ENCODE results near the gene SELENOF. TPM values are rescaled to one million over a fixed set of nuclear protein-coding genes. Genes with fewer than 3 reads are reported as not detected.

Gene SELENOF
- total and polyA plus RNA-seq, 2 of the 13 experiments (the other 11 are each of a cell fraction or from before 2014, with no cell fraction given) = 133 to 163 TPM

GRCh38 chr1:86823821-86824500 is 90.0 kb downstream of the SELENOF start (continued):
- TF ChIP-seq PRDM15 (CRISPR knock-in tag; IDR thresholded peaks at IDR 0.05) = no peak
- no peak for TF ChIP-seq ZNF496 (CRISPR knock-in tag; IDR thresholded peaks at IDR 0.05; ENCODE audit: insufficient replicate concordance)
- no peak for TF ChIP-seq ZHX1 (CRISPR knock-in tag; IDR thresholded peaks at IDR 0.05; ENCODE audit: low read depth)
- TF ChIP-seq TAF15 (IDR thresholded peaks at IDR 0.05; ENCODE audit: low read depth, low read length, poor library complexity, severe bottlenecking) = no peak
- TF ChIP-seq DNMT1 (CRISPR knock-in tag; IDR thresholded peaks at IDR 0.05) = no peak
- no peak for TF ChIP-seq ZBTB33 (CRISPR knock-in tag; IDR thresholded peaks at IDR 0.05)
- TF ChIP-seq TBX2 (CRISPR knock-in tag; IDR thresholded peaks at IDR 0.05; ENCODE audit: borderline replicate concordance) = peak; percentile 94
- peak; percentile 55; the same call in 1 of the 2 replicates for TF ChIP-seq SP5 (CRISPR knock-in tag; IDR thresholded peaks at IDR 0.05; ENCODE audit: borderline replicate concordance, low read depth)
- peak; percentile 51; the same call in 1 of the 2 replicates for TF ChIP-seq ZNF12 (CRISPR knock-in tag; IDR thresholded peaks at IDR 0.05)
- no peak for TF ChIP-seq SNAPC4 (CRISPR knock-in tag; IDR thresholded peaks at IDR 0.05)
- TF ChIP-seq ZNF121 (CRISPR knock-in tag; IDR thresholded peaks at IDR 0.05) = no peak
- no peak for TF ChIP-seq ZBTB25 (CRISPR knock-in tag; IDR thresholded peaks at IDR 0.05)
- TF ChIP-seq ZSCAN31 (CRISPR knock-in tag; IDR thresholded peaks at IDR 0.05; ENCODE audit: low read depth) = peak; percentile 40; the same call in 1 of the 2 replicates
